ENCODE results near the gene CHIT1. TPM values are rescaled to one million over a fixed set of nuclear protein-coding genes. Genes with fewer than 3 reads are reported as not detected.

CHIT1 gene
- total RNA-seq, 1 donor from 2014 or later: not detected

DNA sequence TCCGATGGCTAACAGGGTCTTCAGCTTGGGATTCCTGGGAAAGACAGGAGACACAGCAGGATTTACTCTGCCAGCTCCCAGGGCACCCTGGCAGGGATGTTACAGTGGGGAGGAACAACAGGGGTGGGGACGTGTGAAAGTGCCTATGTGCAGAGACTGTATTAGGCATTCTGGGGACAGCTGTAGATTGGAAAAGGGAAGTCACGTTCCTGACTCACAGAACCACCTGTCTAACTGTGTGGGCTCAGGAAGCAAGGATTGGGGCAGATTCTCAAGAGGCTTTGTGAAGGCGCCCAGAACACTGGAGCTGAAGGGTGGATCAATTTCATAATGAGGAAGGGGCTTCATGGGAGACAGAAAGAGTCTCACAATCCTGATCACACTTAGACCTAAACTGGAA is 4.4 kb downstream of the CHIT1 start:
- no peak for DNase-seq (ENCODE audit: low spot score in 2 of 2)
- no peak overlapping the region for H3K4me3 ChIP-seq
- H3K9me3 ChIP-seq: no peaks in the 10 kb centered on the region
- TF ChIP-seq, protein P1, sequence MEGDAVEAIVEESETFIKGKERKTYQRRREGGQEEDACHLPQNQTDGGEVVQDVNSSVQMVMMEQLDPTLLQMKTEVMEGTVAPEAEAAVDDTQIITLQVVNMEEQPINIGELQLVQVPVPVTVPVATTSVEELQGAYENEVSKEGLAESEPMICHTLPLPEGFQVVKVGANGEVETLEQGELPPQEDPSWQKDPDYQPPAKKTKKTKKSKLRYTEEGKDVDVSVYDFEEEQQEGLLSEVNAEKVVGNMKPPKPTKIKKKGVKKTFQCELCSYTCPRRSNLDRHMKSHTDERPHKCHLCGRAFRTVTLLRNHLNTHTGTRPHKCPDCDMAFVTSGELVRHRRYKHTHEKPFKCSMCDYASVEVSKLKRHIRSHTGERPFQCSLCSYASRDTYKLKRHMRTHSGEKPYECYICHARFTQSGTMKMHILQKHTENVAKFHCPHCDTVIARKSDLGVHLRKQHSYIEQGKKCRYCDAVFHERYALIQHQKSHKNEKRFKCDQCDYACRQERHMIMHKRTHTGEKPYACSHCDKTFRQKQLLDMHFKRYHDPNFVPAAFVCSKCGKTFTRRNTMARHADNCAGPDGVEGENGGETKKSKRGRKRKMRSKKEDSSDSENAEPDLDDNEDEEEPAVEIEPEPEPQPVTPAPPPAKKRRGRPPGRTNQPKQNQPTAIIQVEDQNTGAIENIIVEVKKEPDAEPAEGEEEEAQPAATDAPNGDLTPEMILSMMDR (IDR thresholded peaks at IDR 0.05): no peak
- peaks cover 5% of the 10 kb centered on the region for H3K27me3 ChIP-seq
- no peak overlapping the region for H3K27ac ChIP-seq
- no peaks in the 10 kb centered on the region for H3K36me3 ChIP-seq
- H3K4me1 ChIP-seq: no peaks in the 10 kb centered on the region
- intact Hi-C loops (cut with DNase I): no loop called here

DNA sequence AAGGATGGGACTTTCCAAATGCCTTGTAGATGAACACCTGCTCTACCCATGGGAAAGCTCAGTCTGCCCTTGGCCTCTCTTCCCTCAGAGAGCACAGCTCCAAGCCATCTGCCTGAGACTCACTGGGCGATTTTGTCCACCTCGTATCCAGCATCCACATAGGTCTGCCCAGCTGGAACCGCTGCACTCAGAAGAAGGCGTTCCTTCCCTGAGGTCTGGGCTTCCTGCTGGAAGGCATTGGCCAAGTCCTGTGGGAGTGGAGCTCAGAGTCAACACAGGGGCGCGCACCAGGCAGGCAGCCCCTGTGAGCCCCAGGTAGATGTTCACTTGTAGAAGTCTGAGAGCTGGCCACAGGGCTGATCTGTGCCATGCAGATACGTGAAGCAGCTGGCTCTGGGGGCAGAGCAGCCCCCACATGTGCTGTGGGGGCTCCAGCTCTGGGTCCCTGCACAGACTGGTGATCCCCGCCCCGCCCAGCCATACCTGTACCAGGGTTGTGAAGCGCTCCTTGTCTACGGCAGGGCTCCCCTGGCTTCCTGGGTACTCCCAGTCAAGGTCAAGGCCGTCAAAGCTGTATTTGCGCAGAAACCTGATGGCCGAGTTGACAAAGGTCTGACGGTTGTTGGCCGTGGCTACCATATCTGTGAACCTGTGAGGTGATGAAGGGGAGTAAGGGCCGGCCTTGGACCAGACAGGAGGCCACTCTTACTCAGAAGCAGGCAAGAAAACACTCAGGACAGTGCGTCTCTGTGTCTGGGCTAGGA is 6.3 kb downstream of the CHIT1 start:
- Histone ChIP-seq H3K27ac (no peak overlapping the region), H3K27me3 (peaks cover 5% of the 10 kb centered on the region), H3K4me3 (no peak overlapping the region), H3K9me3 (no peaks in the 10 kb centered on the region), H3K4me1 (no peaks in the 10 kb centered on the region), H3K36me3 (no peaks in the 10 kb centered on the region)
- intact Hi-C loops (cut with DNase I): no loop called here
- DNase-seq (ENCODE audit: low spot score in 2 of 2): no peak
- TF ChIP-seq, protein P1 (IDR thresholded peaks at IDR 0.05): no peak

DNA sequence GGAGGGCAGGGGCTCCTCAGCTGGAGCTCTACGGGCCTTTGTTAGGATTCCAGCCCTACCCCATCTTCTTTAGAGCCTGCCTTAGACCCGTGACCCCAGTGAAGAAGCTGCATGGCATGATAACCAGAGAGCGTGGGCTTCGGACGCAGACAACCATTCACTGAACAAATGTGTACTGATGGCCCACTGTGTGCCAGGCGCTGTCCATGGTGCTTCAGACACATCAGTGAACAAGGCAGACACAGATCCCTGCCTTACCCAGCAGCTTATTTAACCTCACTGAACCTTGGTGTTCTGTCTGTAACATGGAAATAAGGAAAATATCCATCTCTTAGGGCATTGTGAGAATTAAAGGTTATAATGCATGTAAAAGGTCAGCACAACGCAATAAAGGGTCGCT is 9.5 kb downstream of the CHIT1 start:
- TF ChIP-seq, protein P1 (IDR thresholded peaks at IDR 0.05): no peak
- Histone ChIP-seq H3K27ac (no peak overlapping the region), H3K9me3 (no peaks in the 10 kb centered on the region), H3K27me3 (peaks cover 2% of the 10 kb centered on the region), H3K36me3 (no peaks in the 10 kb centered on the region), H3K4me3 (no peak overlapping the region), H3K4me1 (no peaks in the 10 kb centered on the region)
- DNase-seq (ENCODE audit: low spot score in 2 of 2): no peak
- intact Hi-C loops (cut with DNase I): no loop called here

DNA sequence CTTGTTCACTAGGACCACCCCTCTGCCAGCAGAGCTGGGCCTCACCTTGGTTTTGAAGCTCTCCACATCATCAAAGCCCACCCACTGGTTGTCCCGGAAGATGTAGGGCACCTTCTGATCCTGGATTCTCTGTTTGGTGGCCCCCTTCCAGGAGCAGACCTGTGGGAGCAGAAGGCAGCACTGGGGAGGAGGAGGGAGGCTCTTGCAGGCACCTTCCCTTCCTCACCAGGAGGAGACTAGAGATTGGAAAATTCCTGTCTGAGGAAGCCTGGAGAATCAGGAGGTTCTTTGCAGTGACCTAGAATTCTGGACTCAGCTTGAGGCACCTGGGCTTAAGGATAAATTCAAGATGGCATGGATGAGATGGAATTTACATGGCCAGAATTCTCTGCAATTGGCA is 10.3 kb downstream of the CHIT1 start:
- H3K27ac ChIP-seq: no peak overlapping the region
- no peaks in the 10 kb centered on the region for H3K27me3 ChIP-seq
- no peaks in the 10 kb centered on the region for H3K9me3 ChIP-seq
- no peak for DNase-seq (ENCODE audit: low spot score in 2 of 2)
- intact Hi-C loops (cut with DNase I): no loop called here
- TF ChIP-seq, protein P1 (IDR thresholded peaks at IDR 0.05): no peak
- H3K4me3 ChIP-seq: no peak overlapping the region
- no peaks in the 10 kb centered on the region for H3K4me1 ChIP-seq
- no peaks in the 10 kb centered on the region for H3K36me3 ChIP-seq

DNA sequence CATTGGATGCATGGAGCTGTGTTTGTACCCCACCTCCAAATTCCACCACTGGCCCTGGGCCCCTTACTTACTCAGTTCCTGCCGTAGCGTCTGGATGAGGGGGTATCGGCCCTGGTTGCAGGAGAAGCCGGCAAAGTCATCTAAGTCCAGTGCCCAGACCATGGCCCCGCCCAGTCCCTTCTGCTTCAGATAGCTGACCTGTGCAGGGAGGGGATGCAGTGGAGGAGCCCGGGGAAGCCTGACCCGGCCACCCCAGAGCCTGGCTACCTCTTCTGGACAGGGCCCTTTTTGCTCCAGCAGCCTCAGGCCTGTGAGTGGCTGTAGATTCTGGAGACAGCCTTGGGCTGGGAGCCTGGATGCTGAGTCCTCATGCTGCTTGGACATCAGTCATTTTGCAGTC is 11.8 kb downstream of the CHIT1 start:
- no peak for DNase-seq (ENCODE audit: low spot score in 2 of 2)
- H3K4me3 ChIP-seq: no peak overlapping the region
- H3K27me3 ChIP-seq: no peaks in the 10 kb centered on the region
- no peaks in the 10 kb centered on the region for H3K36me3 ChIP-seq
- TF ChIP-seq, protein P1 (IDR thresholded peaks at IDR 0.05): no peak
- no peaks in the 10 kb centered on the region for H3K9me3 ChIP-seq
- intact Hi-C loops (cut with DNase I): no loop called here
- H3K4me1 ChIP-seq: no peaks in the 10 kb centered on the region
- no peak overlapping the region for H3K27ac ChIP-seq
